ENCODE data around the gene GRM1. TPM values are rescaled to one million over a fixed set of nuclear protein-coding genes. Genes with fewer than 3 reads are reported as not detected.

The GRM1 gene
- total RNA-seq, 1 donor from 2014 or later, result 6.7 TPM

DNA sequence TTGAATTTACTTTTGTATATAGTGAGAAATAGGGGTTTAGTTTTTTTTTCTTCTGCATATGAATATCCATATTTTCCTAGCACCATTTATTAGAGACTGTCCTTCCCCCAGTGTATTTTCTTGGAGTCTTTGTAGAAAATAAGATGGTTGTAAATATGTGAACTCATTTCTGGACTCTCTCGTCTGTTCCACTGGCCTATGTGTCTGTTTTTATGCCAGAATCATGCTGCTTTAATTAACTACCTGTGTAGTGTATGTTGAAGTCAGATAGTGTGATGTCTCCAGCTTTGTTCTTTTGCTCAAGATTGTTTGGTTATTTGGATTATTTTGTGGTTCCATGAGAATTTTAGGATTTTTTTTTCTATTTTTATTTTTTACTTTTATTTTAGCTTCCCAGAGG is 338.2 kb downstream of the GRM1 start:
- intact Hi-C loops (cut with micrococcal nuclease), result no loop called here
- H3K36me3 ChIP-seq, result no peaks in the 10 kb centered on the region
- no peaks in the 10 kb centered on the region for H3K27me3 ChIP-seq (ENCODE audit: low read depth)
- no peak for DNase-seq
- no peak overlapping the region for H3K4me3 ChIP-seq
- H3K9me3 ChIP-seq (replicated peaks), result peaks cover 8% of the 10 kb centered on the region
- H3K27ac ChIP-seq (replicated peaks), result no peak overlapping the region
- no peaks in the 10 kb centered on the region for H3K4me1 ChIP-seq
- TF ChIP-seq, protein P1, sequence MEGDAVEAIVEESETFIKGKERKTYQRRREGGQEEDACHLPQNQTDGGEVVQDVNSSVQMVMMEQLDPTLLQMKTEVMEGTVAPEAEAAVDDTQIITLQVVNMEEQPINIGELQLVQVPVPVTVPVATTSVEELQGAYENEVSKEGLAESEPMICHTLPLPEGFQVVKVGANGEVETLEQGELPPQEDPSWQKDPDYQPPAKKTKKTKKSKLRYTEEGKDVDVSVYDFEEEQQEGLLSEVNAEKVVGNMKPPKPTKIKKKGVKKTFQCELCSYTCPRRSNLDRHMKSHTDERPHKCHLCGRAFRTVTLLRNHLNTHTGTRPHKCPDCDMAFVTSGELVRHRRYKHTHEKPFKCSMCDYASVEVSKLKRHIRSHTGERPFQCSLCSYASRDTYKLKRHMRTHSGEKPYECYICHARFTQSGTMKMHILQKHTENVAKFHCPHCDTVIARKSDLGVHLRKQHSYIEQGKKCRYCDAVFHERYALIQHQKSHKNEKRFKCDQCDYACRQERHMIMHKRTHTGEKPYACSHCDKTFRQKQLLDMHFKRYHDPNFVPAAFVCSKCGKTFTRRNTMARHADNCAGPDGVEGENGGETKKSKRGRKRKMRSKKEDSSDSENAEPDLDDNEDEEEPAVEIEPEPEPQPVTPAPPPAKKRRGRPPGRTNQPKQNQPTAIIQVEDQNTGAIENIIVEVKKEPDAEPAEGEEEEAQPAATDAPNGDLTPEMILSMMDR (IDR thresholded peaks at IDR 0.05; ENCODE audit: borderline replicate concordance), result no peak

DNA sequence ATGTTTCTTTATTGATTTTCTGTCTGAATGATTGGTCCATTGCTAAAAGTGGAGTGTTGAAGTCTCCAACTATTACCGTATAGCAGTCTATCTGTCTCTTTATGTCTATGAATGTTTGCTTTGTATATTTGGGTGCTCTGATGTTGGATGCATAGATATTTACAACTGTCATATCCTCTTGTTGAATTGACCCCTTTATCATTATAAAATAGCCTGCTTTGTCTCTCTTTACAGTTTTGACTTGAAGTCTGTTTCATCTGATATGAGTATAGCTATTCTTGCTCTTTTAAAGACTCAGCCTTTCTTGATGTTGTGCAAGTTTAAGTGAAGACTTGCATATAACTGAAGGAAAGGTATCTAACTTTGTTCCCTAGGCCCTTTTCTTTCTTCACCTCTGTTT is 341.0 kb downstream of the GRM1 start:
- Histone ChIP-seq H3K27ac (replicated peaks) (no peak overlapping the region), H3K9me3 (replicated peaks) (peaks cover 14% of the 10 kb centered on the region), H3K27me3 (ENCODE audit: low read depth) (no peaks in the 10 kb centered on the region), H3K4me1 (no peaks in the 10 kb centered on the region), H3K36me3 (no peaks in the 10 kb centered on the region), H3K4me3 (no peak overlapping the region)
- intact Hi-C loops (cut with micrococcal nuclease), result no loop called here
- no peak for DNase-seq
- TF ChIP-seq, protein P1 (IDR thresholded peaks at IDR 0.05; ENCODE audit: borderline replicate concordance), result no peak

GRCh38 chr6:146381486-146381885 is 352.6 kb downstream of the GRM1 start:
- TF ChIP-seq, protein P1 (IDR thresholded peaks at IDR 0.05; ENCODE audit: borderline replicate concordance), result no peak
- Histone ChIP-seq H3K9me3 (replicated peaks) (no peaks in the 10 kb centered on the region), H3K4me1 (no peaks in the 10 kb centered on the region), H3K36me3 (no peaks in the 10 kb centered on the region), H3K4me3 (no peak overlapping the region), H3K27me3 (ENCODE audit: low read depth) (no peaks in the 10 kb centered on the region), H3K27ac (replicated peaks) (no peak overlapping the region)
- no peak for DNase-seq
- intact Hi-C loops (cut with micrococcal nuclease), result no loop called here

DNA sequence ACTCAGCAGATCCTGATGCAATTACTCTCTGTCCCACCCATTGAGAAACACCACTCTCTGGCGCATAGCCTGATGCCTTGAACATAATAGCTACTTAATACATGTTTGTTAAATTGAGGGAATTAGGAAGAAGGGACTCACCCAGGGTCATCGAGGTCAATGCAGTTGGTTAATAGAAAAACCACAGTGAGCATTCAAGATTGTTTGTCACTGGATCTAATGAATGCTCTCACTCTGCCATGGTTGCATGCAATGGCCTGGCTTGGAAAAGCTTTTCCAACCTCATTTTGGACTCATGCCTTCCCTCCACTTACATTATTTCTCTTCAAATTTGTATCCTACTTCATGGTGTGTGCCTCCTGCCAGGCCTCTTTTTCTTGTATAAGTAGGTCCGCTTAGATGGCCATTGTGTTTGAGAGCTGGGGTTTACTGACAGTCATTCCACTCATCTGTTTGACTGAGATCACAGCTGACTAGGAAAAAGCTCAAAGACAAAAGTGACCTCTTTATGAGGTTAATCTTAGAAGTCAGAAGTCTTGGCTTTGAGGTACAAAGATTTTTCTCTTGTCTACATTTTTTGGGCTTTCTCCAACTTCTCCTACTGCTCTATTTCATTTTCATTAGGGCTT is 360.0 kb downstream of the GRM1 start:
- Histone ChIP-seq H3K27me3 (ENCODE audit: low read depth) (no peaks in the 10 kb centered on the region), H3K36me3 (no peaks in the 10 kb centered on the region), H3K27ac (replicated peaks) (no peak overlapping the region), H3K4me3 (no peak overlapping the region), H3K4me1 (peaks cover 8% of the 10 kb centered on the region), H3K9me3 (replicated peaks) (no peaks in the 10 kb centered on the region)
- no peak for DNase-seq
- intact Hi-C loops (cut with micrococcal nuclease), result no loop called here
- TF ChIP-seq, protein P1 (IDR thresholded peaks at IDR 0.05; ENCODE audit: borderline replicate concordance), result no peak

GRCh38 chr6:146389740-146390139 is 360.9 kb downstream of the GRM1 start:
- no peak for DNase-seq
- peaks cover 8% of the 10 kb centered on the region for H3K4me1 ChIP-seq
- no peak overlapping the region for H3K27ac ChIP-seq (replicated peaks)
- TF ChIP-seq, protein P1 (IDR thresholded peaks at IDR 0.05; ENCODE audit: borderline replicate concordance), result no peak
- H3K36me3 ChIP-seq, result no peaks in the 10 kb centered on the region
- H3K9me3 ChIP-seq (replicated peaks), result no peaks in the 10 kb centered on the region
- no peaks in the 10 kb centered on the region for H3K27me3 ChIP-seq (ENCODE audit: low read depth)
- no peak overlapping the region for H3K4me3 ChIP-seq
- intact Hi-C loops (cut with micrococcal nuclease), result no loop called here
